ENCODE results near the gene SLC30A7.

DNA sequence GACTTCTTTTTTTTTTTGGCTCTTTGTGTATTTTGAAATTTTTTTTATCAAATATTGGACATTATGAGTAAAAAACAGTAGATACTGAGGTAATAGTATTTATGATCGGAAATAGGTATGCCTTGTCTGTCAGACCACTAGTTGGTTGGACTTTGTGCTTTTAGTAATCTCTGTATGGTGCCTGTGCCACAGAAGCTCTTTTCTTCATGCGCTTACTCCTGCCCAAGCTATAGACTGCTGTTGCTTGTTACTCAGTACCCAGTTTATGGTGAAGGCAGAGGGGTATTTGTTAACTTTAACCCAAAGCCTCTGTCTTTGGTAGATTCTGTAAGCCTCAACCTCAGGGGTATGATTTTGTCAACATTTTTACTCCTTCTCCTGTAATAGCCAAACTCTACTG lies 8.6 kb downstream of the SLC30A7 start:
- TF ChIP-seq, protein P1, sequence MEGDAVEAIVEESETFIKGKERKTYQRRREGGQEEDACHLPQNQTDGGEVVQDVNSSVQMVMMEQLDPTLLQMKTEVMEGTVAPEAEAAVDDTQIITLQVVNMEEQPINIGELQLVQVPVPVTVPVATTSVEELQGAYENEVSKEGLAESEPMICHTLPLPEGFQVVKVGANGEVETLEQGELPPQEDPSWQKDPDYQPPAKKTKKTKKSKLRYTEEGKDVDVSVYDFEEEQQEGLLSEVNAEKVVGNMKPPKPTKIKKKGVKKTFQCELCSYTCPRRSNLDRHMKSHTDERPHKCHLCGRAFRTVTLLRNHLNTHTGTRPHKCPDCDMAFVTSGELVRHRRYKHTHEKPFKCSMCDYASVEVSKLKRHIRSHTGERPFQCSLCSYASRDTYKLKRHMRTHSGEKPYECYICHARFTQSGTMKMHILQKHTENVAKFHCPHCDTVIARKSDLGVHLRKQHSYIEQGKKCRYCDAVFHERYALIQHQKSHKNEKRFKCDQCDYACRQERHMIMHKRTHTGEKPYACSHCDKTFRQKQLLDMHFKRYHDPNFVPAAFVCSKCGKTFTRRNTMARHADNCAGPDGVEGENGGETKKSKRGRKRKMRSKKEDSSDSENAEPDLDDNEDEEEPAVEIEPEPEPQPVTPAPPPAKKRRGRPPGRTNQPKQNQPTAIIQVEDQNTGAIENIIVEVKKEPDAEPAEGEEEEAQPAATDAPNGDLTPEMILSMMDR (IDR thresholded peaks at IDR 0.05) = no peak
- no peak for TF ChIP-seq POLR2A (IDR thresholded peaks at IDR 0.05)

Data from testis (tissue), 2 donors.